ACC112 (cell line): Measurements from ENCODE around the gene STRBP.
"Not testable (repeated sequence)": the region's sequence is repeated elsewhere in the genome, so short reads cannot be mapped to it uniquely, and the experiment has no call there.

ENCODE experiments used
- H2AFZ ChIP-seq: fragments of 200-600 bp; sonication (generic); one replicate; pipeline ENCODE4 v1.6.0; 2017; ENCODE audit warnings: antibody characterized with exemption, low read length; ENCODE audit not compliant: unreplicated experiment
- H3K27ac ChIP-seq: fragments of 200-600 bp; sonication (generic); 2 replicates; pipeline ENCODE4 v1.5.1; 2014; ENCODE audit warnings: low read depth, mild to moderate bottlenecking, antibody characterized with exemption, low read length, moderate library complexity
- H3K27me3 ChIP-seq: fragments of 200-600 bp; sonication (generic); 2 replicates; pipeline ENCODE4 v1.6.1; 2014; ENCODE audit warnings: mild to moderate bottlenecking, antibody characterized with exemption, low read length, moderate library complexity, mixed read lengths; ENCODE audit not compliant: insufficient read depth
- H3K36me3 ChIP-seq: fragments of 200-600 bp; sonication (generic); 2 replicates; pipeline ENCODE4 v1.6.1; 2016; ENCODE audit warnings: mild to moderate bottlenecking, antibody characterized with exemption, low read length, moderate library complexity, mixed read lengths; ENCODE audit not compliant: insufficient read depth
- H3K4me1 ChIP-seq: fragments of 200-600 bp; sonication (generic); one replicate; pipeline ENCODE4 v1.6.1; 2016; ENCODE audit warnings: low read length, mixed read lengths; ENCODE audit not compliant: insufficient read depth, unreplicated experiment, control insufficient read depth
- H3K4me3 ChIP-seq: fragments of 200-600 bp; sonication (generic); 2 replicates; pipeline ENCODE4 v1.5.1; 2014; ENCODE audit warnings: mild to moderate bottlenecking, low read depth, low read length
- H3K79me2 ChIP-seq: fragments of 200-600 bp; sonication (generic); one replicate; pipeline ENCODE4 v1.6.0; 2016; ENCODE audit warnings: low read length; ENCODE audit not compliant: control insufficient read depth, unreplicated experiment, insufficient read depth

The STRBP gene

GRCh38 chr9:123283048-123283408 is 14.6 kb upstream of the STRBP start:
- H3K36me3 ChIP-seq = no peaks in the 10 kb centered on the region

GRCh38 chr9:123282362-123283047 is 14.1 kb upstream of the STRBP start:
- H3K4me1 ChIP-seq = no peaks in the 10 kb centered on the region
- no peak overlapping the region for H3K4me3 ChIP-seq
- no peaks in the 10 kb centered on the region for H3K79me2 ChIP-seq
- H3K36me3 ChIP-seq = no peaks in the 10 kb centered on the region
- no peak overlapping the region for H2AFZ ChIP-seq
- peaks cover 73% of the 10 kb centered on the region for H3K27me3 ChIP-seq
- no peak overlapping the region for H3K27ac ChIP-seq

More at GRCh38 chr9:123283048-123283408, 14.6 kb upstream of the STRBP start:
- H3K4me3 ChIP-seq = no peak overlapping the region
- H3K4me1 ChIP-seq = no peaks in the 10 kb centered on the region
- no peak overlapping the region for H3K27ac ChIP-seq
- H3K79me2 ChIP-seq = no peaks in the 10 kb centered on the region
- H2AFZ ChIP-seq = no peak overlapping the region
- H3K27me3 ChIP-seq = peaks cover 71% of the 10 kb centered on the region

- no peak overlapping the region for H2AFZ ChIP-seq
- no peaks in the 10 kb centered on the region for H3K79me2 ChIP-seq
- no peaks in the 10 kb centered on the region for H3K36me3 ChIP-seq
- H3K27me3 ChIP-seq = peaks cover 72% of the 10 kb centered on the region
- no peak overlapping the region for H3K27ac ChIP-seq
- no peaks in the 10 kb centered on the region for H3K4me1 ChIP-seq
- H3K4me3 ChIP-seq = no peak overlapping the region
Observed at GRCh38 chr9:123281659-123282350, 13.4 kb upstream of the STRBP start.

- H3K27me3 ChIP-seq = peaks cover 71% of the 10 kb centered on the region
- H3K79me2 ChIP-seq, H2AFZ ChIP-seq, H3K4me3 ChIP-seq, H3K27ac ChIP-seq, H3K36me3 ChIP-seq, H3K4me1 ChIP-seq: not testable (repeated sequence)
Observed at GRCh38 chr9:123278879-123279493, 10.6 kb upstream of the STRBP start.

GRCh38 chr9:123278361-123278760 is 10.0 kb upstream of the STRBP start:
- no peak overlapping the region for H3K4me3 ChIP-seq
- H2AFZ ChIP-seq = no peak overlapping the region
- no peaks in the 10 kb centered on the region for H3K36me3 ChIP-seq
- H3K27me3 ChIP-seq = peaks cover 68% of the 10 kb centered on the region
- H3K27ac ChIP-seq = no peak overlapping the region
- H3K4me1 ChIP-seq = no peaks in the 10 kb centered on the region
- no peaks in the 10 kb centered on the region for H3K79me2 ChIP-seq

GRCh38 chr9:123276551-123276950 is 8.2 kb upstream of the STRBP start:
- H3K36me3 ChIP-seq = no peaks in the 10 kb centered on the region
- no peak overlapping the region for H2AFZ ChIP-seq
- peaks cover 50% of the 10 kb centered on the region for H3K27me3 ChIP-seq
- H3K27ac ChIP-seq = no peak overlapping the region
- H3K4me3 ChIP-seq = no peak overlapping the region
- no peaks in the 10 kb centered on the region for H3K4me1 ChIP-seq
- H3K79me2 ChIP-seq = no peaks in the 10 kb centered on the region

- H3K4me3 ChIP-seq = not testable (repeated sequence)
Observed at GRCh38 chr9:123271133-123271532, 2.7 kb upstream of the STRBP start.

GRCh38 chr9:123269281-123269680 is 895 bp upstream of the STRBP start:
- Histone ChIP-seq H3K4me3 (peak overlapping the region; percentile 88), H2AFZ (no peak overlapping the region), H3K4me1 (no peaks in the 10 kb centered on the region), H3K79me2 (no peaks in the 10 kb centered on the region), H3K27me3 (peaks cover 52% of the 10 kb centered on the region), H3K27ac (no peak overlapping the region), H3K36me3 (no peaks in the 10 kb centered on the region)

More at GRCh38 chr9:123271133-123271532, 2.7 kb upstream of the STRBP start:
- not testable (repeated sequence) for H3K4me1 ChIP-seq, H3K36me3 ChIP-seq, H3K79me2 ChIP-seq, H3K27ac ChIP-seq, H2AFZ ChIP-seq
- H3K27me3 ChIP-seq = peaks cover 39% of the 10 kb centered on the region

GRCh38 chr9:123268199-123268464 is 254 bp downstream of the STRBP start:
- no peaks in the 10 kb centered on the region for H3K79me2 ChIP-seq
- no peaks in the 10 kb centered on the region for H3K4me1 ChIP-seq
- peaks cover 60% of the 10 kb centered on the region for H3K27me3 ChIP-seq
- no peak overlapping the region for H3K27ac ChIP-seq
- H2AFZ ChIP-seq = no peak overlapping the region
- H3K4me3 ChIP-seq = peak overlapping the region; percentile 88
- H3K36me3 ChIP-seq = no peaks in the 10 kb centered on the region

GRCh38 chr9:123267481-123268198 is 746 bp downstream of the STRBP start:
- Histone ChIP-seq H2AFZ (no peak overlapping the region), H3K4me3 (peak overlapping the region; percentile 88), H3K27ac (no peak overlapping the region), H3K27me3 (peaks cover 65% of the 10 kb centered on the region), H3K79me2 (no peaks in the 10 kb centered on the region), H3K4me1 (no peaks in the 10 kb centered on the region), H3K36me3 (no peaks in the 10 kb centered on the region)
